H54 (cell line): ENCODE measurements around the gene ATP11A.

ENCODE experiments used
- DNase-seq: peaks from one replicate; pipeline ENCODE4 v3.0.0; 2011; ENCODE audit warnings: low spot score, mixed read lengths; ENCODE audit not compliant: insufficient read length
- FAIRE-seq: peaks from 3 replicates; lab custom pipeline; 2011; peaks lifted over from hg19 to GRCh38; lab: Jason Lieb, UNC
- POLR2A ChIP-seq: IDR thresholded peaks from 2 replicates; pipeline ENCODE4 v1.6.1; 2011; ENCODE audit warnings: low read depth, mild to moderate bottlenecking, low read length

ATP11A gene

DNA sequence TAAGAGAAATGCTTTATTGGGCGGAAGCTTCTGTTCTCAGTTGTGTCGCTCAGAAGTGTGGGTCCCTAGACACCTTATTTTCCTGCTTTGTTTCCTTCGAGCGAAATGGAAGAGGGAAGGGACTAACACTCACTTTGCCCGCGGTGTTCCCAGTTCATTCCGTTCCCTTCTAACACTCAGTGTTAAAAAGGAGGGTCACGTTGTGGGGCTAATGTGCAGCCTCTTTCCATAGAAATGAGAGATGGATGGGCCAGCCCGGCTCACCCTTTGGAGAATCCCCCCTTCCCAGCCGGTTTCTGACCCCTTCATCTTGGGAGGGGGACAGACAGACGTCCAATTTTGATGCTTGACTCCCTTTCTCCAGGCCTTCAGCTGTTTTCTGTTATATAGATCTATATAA is 2.3 kb downstream of the ATP11A start:
- TF ChIP-seq POLR2A: no peak
- DNase-seq (no peak), FAIRE-seq (no peak)

DNA sequence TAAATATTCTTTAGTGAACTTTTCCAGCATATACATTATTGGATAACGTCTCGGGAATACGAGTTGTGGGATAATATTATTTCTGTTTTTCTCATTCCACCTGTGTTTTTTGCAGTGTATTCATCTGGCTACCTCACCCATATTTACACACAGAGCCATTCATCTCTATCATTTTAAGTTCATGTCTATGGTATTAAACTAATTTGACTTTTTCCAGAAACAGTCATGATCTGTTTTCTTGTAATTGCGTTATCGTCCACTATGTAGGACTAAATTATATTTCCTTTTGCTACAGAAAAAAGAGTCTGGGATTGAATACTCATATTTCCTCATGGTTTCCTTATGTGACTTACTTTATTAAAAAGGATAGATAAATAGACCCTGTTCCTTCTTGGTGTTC is 2.7 kb downstream of the ATP11A start:
- FAIRE-seq: peak; percentile 38
- TF ChIP-seq POLR2A: no peak
- DNase-seq: no peak

DNA sequence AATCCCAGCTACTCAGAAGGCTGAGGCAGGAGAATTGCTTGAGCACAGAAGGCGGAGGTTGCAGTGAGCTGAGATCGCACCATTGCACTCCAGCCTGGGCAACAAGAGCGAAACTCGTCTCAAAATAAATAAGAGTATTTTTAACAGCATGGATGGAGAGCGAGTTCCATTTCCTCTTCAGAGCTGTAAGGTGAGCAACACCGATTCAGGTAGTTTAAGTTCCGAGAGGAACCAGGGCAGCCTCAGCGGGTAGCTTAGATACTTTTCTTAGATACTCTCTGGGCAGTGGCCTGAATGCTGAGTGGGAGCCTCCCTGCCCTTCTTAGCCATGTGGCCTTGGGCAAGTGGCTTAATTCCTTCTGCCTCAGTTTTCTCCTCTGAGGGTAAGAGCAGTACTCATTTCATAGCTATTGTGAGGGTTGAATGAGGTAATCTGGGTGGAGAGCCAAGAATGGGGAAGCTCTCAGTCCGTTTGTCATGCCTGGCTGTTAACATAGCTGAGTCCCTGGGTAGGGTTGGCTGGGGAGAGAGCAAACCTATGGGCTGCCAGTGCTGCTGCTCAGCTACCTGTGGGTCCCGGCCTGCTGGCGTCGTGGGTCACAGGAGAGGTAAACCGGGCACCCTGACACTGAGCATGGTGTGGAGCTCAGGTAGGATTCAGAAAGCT is 4.1 kb downstream of the ATP11A start:
- TF ChIP-seq POLR2A: no peak
- FAIRE-seq: peak; percentile 99
- DNase-seq: peak; percentile 83

DNA sequence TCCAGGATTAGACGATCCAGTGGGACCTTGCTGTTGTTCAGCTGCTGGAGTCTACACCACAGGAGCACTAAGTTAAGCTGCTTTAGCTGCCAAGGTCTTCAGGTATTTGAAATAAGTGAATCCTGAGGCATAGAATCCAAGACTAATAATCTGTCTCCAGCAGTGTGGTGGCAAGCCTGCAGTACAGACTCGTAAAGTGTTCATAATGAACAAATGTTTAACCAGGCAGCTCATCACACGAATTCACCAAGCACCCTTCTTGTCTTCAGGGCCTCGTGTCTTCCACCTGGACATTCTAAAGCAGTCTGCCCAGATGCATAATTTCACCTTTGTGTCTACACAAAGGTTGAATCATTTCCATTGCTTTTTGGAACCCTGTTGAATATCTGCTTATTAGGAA is 5.3 kb downstream of the ATP11A start:
- TF ChIP-seq POLR2A: no peak
- DNase-seq (no peak), FAIRE-seq (peak; percentile 27)

DNA sequence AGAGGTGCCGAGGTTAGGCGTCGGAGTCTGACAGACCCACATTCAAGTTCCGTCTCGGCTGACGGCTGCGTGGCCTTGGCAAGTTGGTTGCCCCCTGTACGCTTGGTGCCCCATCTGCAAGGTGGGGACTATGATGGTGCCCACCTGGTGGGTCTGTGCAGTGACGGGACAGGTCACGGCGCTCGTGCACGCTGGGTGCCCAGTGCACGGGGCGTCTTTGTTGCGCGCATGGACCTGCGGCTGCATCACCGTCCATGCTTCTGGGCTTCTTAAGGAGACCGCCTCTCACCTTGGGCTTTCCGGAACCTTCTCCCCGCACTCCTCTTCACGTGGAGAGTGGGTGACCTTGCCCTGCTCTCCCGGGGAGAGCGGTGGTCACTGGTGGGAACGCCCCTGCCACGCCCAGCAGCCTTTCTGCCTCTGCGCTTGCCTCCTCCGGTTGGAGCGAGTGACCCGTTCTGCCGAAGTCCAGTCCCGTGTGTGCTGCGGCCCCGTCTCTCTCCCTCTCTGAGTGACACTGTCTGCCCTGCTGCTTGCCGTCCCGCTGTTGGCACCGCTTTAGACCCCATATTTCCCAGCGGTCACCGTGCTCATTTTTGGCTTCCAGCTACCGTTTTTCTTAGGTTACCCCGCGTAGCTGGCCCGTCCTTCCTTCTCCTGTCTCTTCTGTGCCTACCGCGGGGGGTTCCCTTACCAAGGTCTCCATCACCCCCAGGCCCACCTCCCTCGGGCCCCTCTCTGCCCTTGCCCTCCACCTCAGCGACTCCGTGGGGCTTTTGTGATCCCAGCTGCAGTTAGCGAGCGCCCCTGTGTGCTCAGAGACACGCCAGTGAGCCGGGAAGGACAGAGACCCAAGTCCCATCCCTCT is 6.4 kb downstream of the ATP11A start:
- FAIRE-seq (no peak), DNase-seq (no peak)
- no peak for TF ChIP-seq POLR2A

DNA sequence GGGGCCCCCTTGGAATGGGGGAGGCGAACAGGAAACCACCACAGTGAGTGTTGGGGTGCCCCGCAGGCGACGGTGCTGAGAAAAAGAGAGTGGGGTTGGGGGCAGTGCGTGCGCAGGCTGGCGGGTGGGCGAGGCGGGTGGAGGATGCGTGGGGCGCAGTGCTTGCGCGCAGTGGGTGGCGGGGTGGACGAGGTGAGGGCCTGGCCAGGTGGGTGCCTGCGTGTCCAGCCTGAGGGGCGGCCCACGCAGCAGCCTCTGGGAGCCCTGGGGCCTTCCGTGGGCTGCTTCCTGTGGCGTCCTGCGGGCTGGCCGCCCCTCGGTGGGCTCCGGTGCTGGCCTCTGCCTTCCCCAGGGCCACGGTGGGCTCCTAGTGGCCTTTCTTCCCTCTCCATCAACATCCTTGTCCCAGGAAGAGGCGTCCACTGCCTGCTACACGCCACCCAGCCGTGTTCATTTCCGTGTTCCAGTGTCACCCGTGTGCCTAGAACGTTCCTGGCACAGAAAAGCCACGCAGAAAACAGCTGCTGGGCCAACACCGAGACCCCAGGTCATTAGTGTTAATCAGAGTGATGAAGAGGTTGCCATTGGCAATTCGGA is 7.1 kb downstream of the ATP11A start:
- TF ChIP-seq POLR2A: no peak
- DNase-seq (no peak), FAIRE-seq (no peak)

DNA sequence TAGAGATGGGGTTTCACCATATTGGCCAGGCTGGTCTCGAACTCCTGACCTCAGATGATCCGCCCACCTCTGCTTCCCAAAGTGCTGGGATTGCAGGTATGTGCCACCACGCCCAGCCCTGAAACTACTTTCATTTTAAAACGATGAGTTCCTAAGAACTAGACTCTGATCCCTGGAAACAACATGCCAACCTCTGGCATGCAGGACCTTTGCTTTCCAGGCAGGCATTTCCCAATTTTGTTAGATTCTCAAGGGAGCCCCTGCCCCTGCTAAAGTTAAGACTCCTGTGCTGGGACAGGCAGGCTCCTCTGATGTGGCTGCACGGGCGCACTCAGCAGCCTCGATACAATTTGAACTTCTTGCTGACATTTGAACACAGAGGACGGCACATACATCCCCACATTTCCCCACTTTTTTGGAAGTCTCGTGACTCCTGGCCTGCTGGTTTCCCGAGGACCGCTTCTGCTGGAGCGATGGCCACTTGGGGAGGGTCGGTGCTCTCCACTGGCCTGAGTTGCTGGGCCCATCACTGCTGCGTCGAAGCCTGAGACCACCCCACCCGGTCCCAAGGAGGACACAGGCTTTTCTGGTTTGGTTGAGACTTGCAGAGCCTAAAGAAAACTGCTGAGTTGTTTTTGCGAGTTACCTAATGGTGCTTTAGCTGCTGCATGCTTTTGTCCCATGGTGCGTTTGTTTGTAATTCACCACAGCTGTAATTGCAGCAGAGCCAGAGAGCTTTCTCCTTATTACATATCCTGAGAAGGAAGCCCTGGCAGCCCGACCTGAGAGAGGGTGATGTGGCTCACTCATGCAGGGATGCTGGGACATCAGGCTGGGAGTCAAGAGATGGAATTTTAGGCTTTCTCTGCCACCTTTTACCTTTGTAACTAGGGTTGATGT is 8.2 kb downstream of the ATP11A start:
- no peak for TF ChIP-seq POLR2A
- FAIRE-seq (no peak), DNase-seq (no peak)

DNA sequence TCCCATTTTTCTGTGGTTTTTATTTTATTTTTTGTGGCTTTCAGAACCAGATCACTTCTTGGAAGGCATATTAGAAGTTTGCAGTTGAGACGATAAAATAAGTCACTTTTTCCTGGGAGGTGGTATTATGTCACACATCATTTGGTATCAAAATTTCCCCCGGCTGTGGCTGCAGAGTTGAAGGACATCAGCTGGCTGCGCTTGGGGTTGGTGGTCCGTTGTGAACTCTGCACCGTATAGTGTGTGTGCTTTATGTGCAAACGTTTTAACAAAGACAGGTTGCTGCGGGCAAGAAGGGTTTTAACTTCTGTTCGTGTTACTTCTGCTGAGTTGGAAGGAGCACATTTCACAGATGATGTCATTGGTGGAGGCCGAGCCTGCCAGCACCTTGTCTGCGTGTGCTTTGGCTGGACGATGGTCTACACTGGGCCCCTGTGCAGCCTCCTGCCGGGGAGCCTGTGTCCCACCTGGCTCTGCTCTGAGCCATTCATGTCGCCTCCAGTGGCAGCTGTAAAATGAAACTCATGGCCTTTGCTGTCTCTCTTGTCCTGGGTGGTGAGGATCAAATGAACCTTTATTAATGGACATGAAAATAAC is 9.6 kb downstream of the ATP11A start:
- DNase-seq (no peak), FAIRE-seq (peak; percentile 41)
- no peak for TF ChIP-seq POLR2A

DNA sequence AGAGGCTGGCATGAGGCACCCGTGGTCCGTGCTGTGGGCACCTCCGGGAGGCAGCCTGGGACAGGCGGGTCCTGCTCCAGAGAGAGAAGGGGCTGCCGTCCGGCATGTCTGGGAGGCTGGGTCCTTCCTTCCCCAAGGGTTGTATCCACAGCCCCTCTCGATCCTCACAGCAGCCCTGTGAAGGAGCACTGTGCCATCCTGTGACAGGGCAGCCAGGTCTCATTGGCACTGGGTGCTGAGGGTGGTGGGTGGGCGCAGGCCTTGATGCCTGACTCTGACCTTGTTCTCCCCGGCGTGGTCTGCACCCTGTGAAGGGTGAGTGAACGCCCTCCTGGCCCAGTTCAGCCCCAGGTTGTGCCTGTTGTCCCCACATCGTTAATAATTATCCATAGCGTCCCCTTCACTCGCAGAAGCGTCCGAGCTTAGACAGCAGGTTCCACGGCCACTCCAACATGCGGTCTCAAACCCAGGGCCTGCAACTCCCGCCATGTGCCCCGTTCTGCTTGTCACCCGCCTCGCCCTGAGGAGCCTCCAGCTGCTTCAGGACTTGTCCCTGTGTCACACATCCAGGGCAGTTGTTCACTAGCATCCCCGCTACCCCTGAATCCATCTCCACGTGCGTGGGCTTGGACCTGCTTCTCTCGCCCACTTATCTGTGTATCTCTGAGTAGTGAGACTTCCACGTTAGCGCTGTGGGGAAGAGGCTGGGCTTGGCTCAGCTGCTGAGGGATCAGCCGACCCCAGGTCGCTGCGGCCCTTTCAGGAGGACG is 10.6 kb downstream of the ATP11A start:
- no peak for TF ChIP-seq POLR2A
- FAIRE-seq (no peak), DNase-seq (no peak)

DNA sequence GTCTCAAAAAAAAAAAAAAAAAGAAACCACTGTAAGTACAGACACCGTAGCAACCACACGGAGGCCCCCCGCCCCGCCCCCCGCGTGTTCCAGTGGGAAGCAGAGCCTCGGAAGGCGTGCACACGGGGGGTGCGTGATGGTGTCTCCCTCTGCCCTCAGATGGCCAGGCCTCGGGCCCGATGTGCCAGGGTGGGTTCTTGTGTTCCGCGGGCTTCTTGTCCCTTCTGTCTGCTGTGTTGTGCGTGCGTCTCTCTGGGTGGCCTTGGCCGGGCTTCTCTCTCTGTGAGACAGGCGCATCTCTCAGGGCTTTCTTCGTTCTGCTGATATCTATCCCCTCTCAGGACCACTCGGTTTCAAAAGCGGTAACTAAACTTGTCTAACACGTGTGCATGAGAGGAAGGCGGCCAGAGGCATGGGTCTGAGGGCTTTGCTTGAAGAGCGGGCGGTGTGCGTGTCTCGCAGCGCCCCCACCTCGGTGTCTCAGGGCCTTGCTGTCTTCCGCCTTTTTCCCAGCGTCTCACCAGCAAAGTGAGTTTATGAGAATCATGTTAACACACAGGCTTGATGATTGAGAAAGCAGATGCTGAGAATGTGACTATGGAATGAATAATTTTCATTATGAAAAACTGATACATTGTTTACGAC is 12.6 kb downstream of the ATP11A start:
- no peak for FAIRE-seq
- DNase-seq: no peak
- TF ChIP-seq POLR2A: no peak

DNA sequence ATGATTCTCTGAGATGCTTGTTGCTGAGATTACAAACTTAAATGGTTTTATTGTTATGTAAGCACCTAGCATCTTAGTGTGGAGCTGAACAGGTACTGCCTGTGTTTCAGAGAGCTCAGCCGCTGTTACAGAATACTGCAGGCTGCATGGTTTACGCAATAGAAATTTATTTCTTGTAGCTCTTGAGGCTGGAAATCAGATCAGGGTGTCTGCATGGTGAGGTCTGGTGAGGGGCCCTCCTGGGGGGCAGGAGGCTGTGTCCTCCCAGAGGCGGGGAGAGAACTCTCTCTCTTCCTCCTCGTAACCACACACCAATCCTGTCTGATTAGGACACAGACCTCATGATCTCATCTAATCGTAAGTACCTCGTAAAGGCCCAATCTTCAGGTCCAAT is 13.1 kb downstream of the ATP11A start:
- FAIRE-seq (no peak), DNase-seq (no peak)
- TF ChIP-seq POLR2A: no peak
